Measurements from ENCODE around the gene NTNG1.
"Not testable (repeated sequence)": the region's sequence is repeated elsewhere in the genome, so short reads cannot be mapped to it uniquely, and the experiment has no call there.

The NTNG1 gene

DNA sequence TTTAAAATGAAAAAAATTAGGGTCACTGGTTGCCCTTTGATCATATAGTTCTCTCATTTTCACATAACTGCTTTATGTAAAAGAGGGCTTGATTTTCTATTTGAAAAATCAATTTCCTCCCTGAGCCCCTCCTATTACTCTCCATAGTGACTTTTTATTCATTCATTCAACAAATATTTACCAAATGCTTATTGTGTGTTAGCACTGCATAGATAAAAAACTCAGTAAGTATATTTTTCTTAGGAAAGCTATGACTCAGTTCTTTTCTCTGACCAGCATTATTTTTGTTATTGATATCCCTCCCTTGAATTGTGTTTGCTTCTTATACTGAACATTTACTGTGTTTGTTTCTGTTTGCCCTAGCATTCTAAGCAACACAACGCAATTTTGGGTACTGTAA lies 59.8 kb downstream of the NTNG1 start:
- DNase-seq = no peak

DNA sequence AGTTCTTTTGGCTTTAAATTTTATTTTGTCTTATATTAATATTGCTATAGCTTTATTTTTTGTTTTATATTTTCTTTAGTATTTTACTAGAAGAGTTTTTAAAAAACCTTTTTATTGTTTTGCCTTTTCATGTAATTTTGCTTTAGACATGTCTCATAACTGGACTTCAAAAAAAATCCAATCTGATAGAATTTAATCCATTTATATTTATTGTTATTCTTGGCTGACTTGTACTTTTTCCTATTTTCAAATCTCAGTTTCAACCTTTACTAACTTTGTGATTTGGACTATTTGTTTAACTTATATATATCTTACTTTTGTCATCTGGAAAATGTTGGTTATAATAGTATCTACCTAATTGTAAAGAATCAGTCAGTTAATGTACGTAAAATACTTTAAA lies 61.2 kb downstream of the NTNG1 start:
- no peak for DNase-seq

DNA sequence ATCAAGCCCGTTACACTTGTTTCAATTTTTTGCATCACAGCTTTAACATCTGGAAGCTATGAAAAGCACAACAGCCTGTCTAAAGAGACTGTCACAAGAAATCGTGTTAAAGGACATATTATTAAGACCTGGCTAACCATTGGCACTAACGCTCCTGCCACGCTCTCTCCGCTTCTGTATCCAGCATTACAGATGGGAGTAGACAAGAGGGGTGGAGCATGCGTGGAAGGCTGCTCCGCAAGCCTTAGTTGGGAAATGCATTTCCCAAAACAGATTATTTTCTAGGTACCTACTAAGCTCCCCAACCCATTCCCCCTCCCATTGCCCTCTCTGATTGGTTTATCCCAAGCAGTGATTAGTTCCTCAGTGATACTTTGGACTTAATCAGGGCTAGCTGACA lies 72.4 kb downstream of the NTNG1 start:
- no peak for DNase-seq

GRCh38 chr1:107220036-107220435 lies 79.2 kb downstream of the NTNG1 start:
- no peak for DNase-seq

DNA sequence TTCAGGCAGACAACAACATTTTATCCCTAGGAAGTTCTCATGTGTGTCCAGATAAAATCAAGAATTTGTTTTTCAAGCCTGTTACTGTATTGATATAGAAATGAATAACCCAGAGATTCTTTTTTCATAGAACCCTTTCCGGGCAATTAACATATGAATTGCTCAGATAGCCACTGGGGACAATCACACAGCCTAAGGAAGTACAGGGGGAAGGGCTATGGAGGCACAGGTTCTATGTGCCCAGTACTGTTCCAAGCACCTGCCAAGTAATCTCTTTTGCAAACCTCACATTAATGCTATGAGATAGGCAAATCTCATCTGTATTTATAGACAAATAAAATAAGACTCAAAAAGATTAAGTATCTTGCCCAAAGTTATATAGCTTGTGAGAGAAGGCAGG lies 84.9 kb downstream of the NTNG1 start:
- DNase-seq = no peak

DNA sequence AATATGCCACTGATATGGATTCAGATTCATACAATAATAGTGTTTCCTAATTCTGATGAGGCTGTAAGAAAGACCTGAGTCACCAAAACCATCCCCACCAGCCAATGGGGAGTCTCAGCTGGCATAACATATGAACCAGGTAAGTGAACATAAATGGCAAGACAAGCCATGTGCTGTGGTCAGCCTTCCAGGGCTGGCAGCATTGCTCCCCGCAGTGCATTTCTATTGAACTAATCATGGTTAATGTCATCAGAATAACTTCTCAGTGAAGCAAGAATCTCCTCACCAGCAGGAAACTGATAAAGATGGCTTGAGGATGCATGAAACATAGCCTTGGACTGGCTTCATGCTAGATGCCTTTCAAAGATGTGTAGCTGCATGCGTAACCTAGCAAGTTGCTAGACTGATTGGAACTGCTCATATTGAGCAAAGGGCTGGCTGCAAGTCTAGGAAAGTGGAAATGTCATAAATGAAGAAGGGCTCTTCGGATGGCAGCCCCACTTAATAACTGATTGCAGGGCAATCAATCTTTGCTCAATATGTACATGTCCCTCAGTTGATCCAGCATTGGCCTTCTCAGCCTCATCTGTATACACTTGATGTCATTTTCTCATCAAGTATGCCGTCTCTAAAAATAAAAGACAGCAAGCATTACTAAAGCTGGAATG lies 88.0 kb downstream of the NTNG1 start:
- DNase-seq = no peak

DNA sequence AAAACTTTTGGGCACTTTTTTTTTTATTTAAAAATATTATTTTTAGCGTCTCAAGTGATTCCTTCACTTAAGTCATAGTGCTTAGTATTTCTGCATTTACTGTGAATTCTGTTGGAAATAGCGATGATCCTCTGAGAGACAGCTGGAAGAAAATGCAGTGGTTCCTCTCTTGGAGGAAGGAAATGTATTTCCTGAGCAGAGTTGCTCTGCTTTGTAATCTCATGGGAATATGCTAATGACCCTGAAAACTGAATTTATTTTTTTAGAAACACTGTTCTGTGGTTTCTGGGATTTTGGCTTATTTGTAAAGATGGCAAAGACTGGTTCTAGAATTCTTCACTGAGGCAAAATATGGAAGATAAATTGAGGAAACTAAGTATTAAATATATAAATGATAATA lies 88.9 kb downstream of the NTNG1 start:
- DNase-seq = no peak

GRCh38 chr1:107230121-107230520 lies 89.3 kb downstream of the NTNG1 start:
- no peak for DNase-seq

DNA sequence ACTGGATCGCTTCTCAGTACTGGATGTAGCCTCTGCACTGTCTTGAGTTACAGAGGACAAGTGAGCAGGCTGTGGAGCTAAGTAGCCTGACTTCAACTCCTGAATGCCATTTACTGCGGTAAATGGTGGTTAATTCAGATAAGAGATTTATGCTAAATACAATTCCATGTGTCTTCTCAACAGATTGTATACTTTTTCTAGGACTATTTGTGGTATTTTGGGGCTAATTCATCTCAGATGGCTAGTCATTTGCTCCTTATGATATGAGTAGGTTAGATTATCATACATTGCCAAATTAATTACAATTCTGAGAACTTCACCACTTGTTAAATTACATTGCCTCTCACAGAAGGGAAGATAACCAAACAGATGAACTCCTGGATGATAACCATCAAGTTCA lies 90.5 kb downstream of the NTNG1 start:
- no peak for DNase-seq

DNA sequence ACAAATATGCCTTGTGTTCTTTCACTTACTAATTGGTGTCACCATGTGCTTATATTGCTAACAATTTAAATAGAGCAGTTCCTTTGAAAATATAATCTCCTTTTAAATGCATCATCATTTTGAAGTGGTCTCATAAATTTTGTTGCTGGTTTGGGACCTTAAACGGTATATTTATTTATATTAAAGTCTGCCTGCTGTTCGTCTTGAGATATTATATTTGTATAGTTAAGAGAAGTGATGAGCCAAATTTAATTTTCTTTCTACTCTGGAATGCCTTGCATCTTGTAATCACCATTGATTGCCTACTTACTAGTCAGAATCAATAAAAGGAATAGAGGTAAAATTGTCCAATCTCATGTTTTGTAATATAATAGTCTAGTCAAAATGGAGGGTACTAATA lies 91.6 kb downstream of the NTNG1 start:
- no peak for DNase-seq

DNA sequence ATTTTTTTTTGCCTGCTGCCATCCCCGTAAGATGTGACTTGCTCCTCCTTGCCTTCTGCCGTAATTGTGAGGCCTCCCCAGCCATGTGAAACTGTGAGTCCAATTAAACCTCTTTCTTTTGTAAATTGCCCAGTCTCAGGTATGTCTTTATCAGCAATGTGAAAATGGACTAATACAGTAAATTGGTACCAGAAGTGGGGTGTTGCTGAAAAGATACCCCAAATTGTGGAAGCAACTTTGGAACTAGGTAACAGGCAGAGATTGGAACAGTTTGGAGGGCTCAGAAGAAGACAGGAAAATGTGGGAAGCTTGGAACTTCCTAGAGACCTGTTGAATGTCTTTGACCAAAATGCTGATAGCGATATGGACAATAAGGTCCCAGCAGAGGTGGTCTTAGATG lies 95.9 kb downstream of the NTNG1 start:
- not testable (repeated sequence) for DNase-seq

DNA sequence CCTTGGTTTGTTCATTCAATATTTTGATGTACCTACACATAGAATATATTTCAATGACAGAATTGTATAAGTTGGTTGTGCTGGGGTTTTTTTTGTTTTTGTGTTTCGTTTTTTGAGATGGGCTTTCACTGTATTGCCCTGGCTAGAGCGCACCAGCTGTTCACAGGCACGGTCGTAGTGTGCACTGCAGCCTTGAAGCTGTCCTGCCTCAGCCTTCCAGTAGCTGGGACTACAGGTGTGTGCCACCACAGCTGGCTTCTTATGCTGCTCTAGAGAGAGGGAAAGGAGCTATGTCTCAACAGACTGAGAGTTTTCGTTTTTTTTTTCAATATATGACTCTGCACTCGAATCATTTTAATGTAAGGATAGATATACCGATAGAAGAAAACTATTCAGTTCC lies 102.6 kb downstream of the NTNG1 start:
- DNase-seq = no peak

DNA sequence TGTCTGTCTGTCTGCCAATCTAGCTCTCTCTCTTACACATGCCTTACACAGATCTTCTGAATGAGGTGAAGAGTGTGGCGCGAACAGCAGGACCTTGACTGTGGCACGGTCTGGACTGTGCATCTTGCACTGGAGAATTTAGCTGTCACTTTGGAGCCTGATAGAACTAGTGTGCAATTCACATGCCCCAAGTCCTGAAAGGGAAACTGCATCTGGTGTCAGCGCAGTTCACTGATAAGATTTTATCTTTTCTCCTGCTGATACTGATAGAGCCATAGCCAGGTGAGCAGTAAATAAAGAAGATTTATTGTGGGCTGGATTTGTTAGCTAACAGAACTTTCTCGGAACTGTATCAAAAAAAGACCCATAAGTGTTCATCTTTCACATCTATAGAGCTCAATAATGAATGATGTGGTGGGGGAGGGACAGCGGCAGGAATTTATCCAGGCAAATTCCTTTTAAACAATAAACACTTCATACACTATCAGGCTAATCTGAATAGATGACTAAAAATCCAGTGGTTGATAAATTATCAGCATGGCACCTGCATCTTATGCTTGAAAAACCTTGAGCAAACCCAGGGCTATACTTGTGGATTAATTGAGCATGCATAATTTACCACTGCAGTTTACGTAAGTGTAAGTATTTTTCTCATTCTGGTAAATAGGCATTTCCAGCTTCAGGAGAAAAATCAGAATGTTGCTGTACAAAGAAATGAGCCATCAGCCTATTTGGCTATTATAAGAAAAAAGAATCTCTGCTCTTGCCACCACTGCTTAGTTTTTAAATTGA lies 104.1 kb downstream of the NTNG1 start:
- no peak for DNase-seq

DNA sequence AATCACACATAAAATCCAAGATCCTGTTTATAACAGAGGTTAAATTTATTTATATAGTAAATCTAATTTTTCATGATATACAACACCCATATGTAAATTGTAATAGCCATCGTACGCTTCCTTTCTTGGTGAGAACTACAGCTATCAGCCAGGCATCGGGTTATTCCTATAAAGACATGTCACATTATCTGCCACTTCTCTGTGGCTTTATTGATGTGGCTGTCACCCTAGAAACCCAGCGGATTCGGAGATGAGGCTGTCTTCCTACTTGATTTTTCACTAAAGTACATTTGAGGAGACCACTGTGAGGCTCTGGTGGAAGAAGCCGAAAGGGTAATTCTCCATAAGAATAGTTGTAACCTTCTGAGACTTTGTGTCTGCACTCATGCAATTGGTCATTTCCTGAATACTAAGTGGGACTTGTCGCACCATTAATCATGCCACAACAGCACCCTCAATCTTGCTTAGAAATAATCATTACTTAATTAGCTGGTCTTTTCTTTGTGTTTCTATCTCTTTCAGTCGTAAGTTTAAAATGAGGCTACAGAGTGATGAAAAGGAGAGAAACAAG lies 106.0 kb downstream of the NTNG1 start:
- DNase-seq = no peak

- DNase-seq = no peak
Observed at GRCh38 chr1:107247679-107248078, 106.8 kb downstream of the NTNG1 start.

DNA sequence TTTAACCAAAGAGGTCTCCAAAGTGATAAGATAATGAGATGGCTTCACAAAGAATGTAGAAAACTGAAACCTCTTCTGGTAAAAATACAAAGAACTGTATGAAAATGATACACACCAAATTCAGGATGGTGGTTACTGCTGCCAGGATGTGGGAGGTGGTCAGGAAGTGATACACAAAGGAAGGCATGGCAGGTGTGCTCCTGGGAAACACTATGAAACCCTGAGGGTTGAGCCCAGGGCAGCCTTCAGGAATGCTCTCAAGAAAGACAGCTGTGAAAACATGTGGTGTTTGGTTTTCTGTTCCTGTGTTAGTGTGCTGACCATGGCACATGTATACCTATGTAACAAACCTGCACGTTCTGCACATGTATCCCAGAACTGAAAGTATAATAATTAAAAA lies 109.3 kb downstream of the NTNG1 start:
- peak; percentile 49 for DNase-seq

GRCh38 chr1:107251083-107251482 lies 110.2 kb downstream of the NTNG1 start:
- DNase-seq = no peak

- no peak for DNase-seq
Observed at GRCh38 chr1:107251839-107252238, 111.0 kb downstream of the NTNG1 start.

DNA sequence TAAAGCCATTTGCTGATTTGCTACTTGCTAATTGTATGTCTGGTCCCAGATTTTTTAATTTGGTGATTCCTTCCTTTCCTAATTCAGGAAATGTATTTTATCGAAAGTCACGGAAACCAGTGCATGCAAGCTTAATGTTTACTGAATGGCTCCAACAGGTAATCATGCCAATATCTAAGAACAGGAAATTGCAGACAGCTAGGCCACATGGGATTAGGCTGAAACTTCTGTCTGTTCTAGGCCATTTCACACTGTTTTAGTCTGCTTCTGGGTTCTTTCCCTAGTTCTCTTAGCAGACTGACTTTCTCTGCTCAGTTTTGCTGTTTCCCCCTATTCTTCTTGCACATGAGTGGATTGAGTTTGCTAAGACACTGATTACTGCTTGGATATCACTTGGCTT lies 111.4 kb downstream of the NTNG1 start:
- no peak for DNase-seq

DNA sequence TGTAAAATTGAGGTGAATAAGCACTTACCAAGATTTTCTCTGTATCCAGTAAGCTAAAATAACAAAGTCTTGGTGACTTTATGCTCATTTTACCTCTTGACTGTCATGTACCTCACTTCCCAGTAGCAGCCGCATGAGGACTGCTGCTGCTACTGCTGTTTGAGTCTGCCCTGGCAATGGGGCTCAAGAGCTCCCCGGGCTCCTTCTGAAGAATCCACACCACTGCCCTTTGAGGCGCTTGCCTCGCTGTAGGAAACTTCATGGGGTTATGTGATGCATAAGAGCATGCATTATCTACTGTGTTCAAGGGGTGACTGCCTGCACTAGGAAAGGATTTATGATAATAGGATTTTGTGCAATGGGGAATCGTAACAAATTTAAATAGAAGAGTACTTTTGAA lies 113.5 kb downstream of the NTNG1 start:
- no peak for DNase-seq

GRCh38 chr1:107255469-107255868 lies 114.6 kb downstream of the NTNG1 start:
- no peak for DNase-seq

- no peak for DNase-seq
Observed at GRCh38 chr1:107262467-107263286, 121.8 kb downstream of the NTNG1 start.

- DNase-seq = no peak
Observed at GRCh38 chr1:107263291-107263915, 122.6 kb downstream of the NTNG1 start.
